ENCODE measurements around the gene DYNC1H1.

GRCh38 chr14:101960225-101960624 lies 4.1 kb upstream of the DYNC1H1 start:
- TF ChIP-seq CTCF (IDR thresholded peaks at IDR 0.05) (no peak), POLR2A (IDR thresholded peaks at IDR 0.05) (no peak), POLR2AphosphoS5 (IDR thresholded peaks at IDR 0.05; ENCODE audit: insufficient read depth in 1 of 2, low read depth in 1 of 2) (no peak)
